Subcutaneous adipose tissue (tissue), 4 donors: ENCODE results near the gene FAM78A. TPM values are rescaled to one million over a fixed set of nuclear protein-coding genes. Genes with fewer than 3 reads are reported as not detected.

Experiments
- total RNA-seq, 4 donors: library from RNA; depleted of rRNA; stranded (reverse); fragments of >200 nt; gene quantifications; one replicate each; pipeline ENCODE4 v1.1.0, GENCODE V29; 2016
- TF ChIP-seq, protein P1 (sequence below): fragments of 450-650 bp; IDR thresholded peaks from one replicate; pipeline ENCODE4 v1.5.1; 2016; ENCODE audit warnings: low read depth, mild to moderate bottlenecking, control low read depth, antibody characterized with exemption, moderate library complexity

The FAM78A gene
- total RNA-seq, 4 donors from 2014 or later = 2.3 to 8.2 (median 3.2) TPM

DNA sequence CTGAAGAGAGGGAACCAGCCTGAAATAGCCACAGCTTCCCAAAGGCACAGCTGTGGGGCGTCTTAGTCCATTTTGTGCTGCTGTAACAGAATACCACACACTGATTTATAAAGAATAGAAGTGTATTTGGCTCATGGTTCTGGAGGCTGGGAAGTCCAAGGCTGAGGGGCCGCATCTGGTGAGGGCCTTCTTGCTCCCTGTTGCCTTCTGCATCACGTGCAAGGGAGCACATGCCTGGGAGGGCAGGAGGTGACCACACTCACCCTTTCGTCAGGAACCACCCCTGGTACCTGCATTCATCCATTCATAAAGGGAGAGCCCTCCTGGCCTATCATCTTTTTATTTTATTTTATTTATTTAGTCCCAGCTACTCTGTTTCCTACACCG lies 23.6 kb upstream of the FAM78A start:
- TF ChIP-seq, protein P1, sequence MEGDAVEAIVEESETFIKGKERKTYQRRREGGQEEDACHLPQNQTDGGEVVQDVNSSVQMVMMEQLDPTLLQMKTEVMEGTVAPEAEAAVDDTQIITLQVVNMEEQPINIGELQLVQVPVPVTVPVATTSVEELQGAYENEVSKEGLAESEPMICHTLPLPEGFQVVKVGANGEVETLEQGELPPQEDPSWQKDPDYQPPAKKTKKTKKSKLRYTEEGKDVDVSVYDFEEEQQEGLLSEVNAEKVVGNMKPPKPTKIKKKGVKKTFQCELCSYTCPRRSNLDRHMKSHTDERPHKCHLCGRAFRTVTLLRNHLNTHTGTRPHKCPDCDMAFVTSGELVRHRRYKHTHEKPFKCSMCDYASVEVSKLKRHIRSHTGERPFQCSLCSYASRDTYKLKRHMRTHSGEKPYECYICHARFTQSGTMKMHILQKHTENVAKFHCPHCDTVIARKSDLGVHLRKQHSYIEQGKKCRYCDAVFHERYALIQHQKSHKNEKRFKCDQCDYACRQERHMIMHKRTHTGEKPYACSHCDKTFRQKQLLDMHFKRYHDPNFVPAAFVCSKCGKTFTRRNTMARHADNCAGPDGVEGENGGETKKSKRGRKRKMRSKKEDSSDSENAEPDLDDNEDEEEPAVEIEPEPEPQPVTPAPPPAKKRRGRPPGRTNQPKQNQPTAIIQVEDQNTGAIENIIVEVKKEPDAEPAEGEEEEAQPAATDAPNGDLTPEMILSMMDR = no peak

DNA sequence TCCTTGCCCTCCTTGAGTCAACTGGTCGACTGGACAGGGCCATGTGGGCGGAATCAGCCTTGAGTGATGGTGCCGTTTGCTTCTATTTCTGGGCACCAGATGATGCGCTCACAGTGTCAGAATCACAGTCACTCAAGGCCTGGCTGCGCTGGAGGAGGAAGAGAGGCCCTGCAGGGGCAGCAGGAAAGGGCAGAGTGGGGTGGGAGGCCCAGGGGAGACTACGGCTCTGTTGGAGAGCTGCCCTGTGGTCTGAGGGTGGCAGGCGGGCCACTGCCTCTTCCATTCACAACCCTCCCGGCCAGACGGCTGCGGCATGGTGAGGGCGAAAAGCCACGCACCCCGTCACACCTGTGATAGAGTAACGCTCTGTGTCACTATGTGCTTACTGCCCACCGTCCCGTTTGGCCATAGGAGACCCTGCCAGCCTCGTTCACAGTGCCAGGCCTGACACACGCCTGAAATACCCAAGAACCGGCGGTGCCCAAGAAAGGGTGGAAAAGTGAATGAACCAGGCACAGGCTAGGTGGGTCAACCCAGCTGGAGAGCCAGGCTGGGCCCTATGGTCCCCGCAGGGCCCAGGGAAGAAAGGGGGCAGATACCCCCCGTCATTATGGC lies 23.1 kb upstream of the FAM78A start:
- TF ChIP-seq, protein P1 = no peak

DNA sequence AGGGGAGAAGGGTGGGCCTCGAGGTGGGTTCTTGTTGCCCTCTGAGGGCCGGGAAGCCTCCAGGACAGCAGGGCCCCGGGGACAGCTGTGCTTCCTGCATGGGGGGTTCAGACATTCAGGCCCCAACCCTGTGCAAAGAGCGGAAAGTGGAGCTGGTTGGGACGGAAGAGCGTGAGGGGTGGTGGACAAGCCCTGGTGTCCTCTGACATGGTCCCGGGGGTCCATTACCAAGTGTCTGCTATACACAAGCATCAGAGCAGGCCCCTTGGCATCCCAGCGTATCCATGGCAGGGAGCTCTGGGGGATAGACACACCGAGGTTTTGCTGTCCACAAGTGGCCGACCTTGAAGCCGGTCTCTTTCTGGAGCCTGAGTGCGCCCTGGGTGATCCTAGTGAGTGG lies 22.5 kb upstream of the FAM78A start:
- TF ChIP-seq, protein P1 = no peak

DNA sequence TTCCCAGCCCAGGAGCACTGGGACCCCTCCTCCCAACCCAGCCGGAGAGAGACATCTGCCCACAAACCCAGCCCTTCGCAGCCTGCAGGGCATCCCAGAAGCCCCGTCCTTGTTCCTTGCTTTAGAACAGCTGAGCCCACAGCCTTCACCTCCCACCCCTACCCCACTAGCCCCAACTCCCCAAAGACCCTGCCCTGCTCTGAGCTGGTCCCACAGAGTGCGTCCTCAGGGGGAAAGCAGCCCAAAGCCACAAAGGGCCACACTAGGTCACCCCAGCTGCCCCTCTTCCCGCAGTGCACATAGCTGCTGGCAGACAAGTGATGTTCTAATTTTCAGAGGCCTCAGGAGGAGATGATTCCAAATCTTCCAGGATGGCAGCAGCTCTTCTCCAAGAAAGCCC lies 22.0 kb upstream of the FAM78A start:
- TF ChIP-seq, protein P1 = no peak

DNA sequence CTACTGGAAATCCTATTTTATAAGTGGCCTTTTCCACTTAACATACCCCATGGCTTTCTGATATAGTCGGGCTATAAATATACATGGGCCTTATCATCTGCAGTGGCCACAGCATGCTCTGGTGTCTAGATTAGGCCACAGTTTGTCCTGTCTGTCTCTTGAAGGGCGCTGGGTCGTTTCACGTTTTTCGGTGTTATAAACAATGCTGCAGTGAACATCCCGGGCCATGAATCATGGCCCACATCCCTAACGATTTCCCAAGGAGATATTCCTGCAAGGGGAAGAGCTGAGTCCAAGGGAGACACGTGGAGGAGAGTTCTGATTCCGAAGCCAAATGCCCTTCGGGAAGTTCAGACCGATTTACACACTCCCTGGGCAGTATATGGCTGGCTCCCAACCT lies 21.6 kb upstream of the FAM78A start:
- TF ChIP-seq, protein P1 = no peak

DNA sequence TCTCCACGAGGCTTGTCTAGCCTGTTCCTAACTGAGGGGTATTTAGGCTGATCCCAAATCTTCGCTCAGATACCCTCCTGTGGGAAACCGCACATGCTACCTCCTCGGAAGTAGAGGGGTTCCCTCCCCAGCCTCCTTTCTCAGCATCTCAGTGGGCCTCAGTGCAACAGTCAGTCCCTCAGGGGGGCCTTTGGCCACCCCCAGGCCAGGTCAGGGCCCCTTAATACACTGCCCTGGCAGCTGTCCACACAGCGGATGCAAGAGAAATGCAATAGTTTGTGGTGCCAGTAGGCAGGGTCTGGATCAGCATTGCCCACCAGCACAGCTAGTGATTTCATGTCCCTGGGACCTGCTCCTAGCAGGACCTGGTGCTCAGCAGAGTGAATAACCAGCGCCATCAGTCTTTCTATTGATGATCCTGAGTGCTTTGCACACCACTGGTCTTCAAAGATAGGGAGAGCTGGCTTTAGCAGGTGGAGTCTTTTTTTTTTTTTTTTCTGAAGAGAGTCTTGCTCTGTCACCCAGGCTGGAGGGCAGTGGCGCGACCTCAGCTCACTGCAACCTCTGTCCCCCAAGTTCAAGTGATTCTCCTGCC lies 20.7 kb upstream of the FAM78A start:
- TF ChIP-seq, protein P1 = no peak

DNA sequence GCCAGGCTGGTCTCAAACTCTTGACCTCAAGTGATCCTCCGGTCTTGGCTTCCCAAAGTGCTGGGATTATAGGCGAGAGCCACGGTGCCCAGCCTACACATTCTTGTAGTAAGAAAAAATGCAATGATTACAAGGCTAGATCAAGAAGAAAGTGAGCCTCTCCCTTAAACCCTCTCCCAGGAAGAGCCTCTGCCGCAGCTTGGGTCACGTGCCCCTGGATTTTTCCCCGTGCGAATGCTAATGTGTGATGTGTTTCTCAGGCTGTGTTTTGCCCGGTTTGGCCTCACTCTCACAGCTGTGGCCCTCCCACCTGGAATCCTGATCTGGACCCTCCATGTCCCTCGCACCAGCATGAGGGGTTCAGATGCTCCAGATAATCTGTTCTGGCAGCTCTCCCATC lies 20.1 kb upstream of the FAM78A start:
- TF ChIP-seq, protein P1 = no peak
